Neuronal stem cell (in vitro differentiated cells): ENCODE results near the gene RALGAPA2.

Source experiments
- DNase-seq: peaks from one replicate; pipeline ENCODE4 v3.0.0-alpha.2; 2013; ENCODE audit warnings: low spot score
- H2AFZ ChIP-seq: one replicate; pipeline ENCODE4 v1.6.1; 2013; ENCODE audit warnings: mild to moderate bottlenecking, low read length, inconsistent platforms
- H2AK5ac ChIP-seq: 2 replicates; pipeline ENCODE4 v1.6.1; 2013; ENCODE audit warnings: low read depth, mild to moderate bottlenecking, inconsistent platforms, low read length, moderate library complexity, mixed read lengths
- H2BK120ac ChIP-seq: 2 replicates; pipeline ENCODE4 v1.6.1; 2013; ENCODE audit warnings: low read depth, mild to moderate bottlenecking, inconsistent platforms, low read length, moderate library complexity, mixed read lengths
- H2BK12ac ChIP-seq: one replicate; pipeline ENCODE4 v1.6.1; 2013; ENCODE audit warnings: low read length, inconsistent platforms
- H2BK15ac ChIP-seq: 2 replicates; pipeline ENCODE4 v1.6.1; 2013; ENCODE audit warnings: mild to moderate bottlenecking, low read length, inconsistent platforms, mixed read lengths
- H2BK5ac ChIP-seq: one replicate; pipeline ENCODE4 v1.6.1; 2013; ENCODE audit warnings: inconsistent platforms, mild to moderate bottlenecking, low read length, moderate library complexity
- H3K14ac ChIP-seq: one replicate; pipeline ENCODE4 v1.6.1; 2013; ENCODE audit warnings: low read length, inconsistent platforms
- H3K18ac ChIP-seq: 2 replicates; pipeline ENCODE4 v1.6.1; 2013; ENCODE audit warnings: low read length, inconsistent platforms
- H3K23ac ChIP-seq: 2 replicates; pipeline ENCODE4 v1.6.1; 2013; ENCODE audit warnings: low read depth, mild to moderate bottlenecking, mixed read lengths, low read length, inconsistent platforms; ENCODE audit not compliant: poor library complexity
- H3K27ac ChIP-seq: replicated peaks from 3 replicates; pipeline ENCODE4 v1.5.1; 2013; ENCODE audit warnings: low read length, inconsistent platforms
- H3K27me3 ChIP-seq, 3 experiments: 2 replicates each; pipeline ENCODE4 v1.6.1; 2013; ENCODE audit warnings: low read length in 3 of 3, mild to moderate bottlenecking in 2 of 3, inconsistent platforms in 1 of 3, low read depth in 1 of 3, mixed read lengths in 1 of 3, moderate library complexity in 1 of 3; ENCODE audit not compliant: control insufficient read depth in 3 of 3, insufficient read depth in 3 of 3
- H3K36me3 ChIP-seq, 2 donors: replicated peaks in 1 of 2; 2 replicates each; pipeline ENCODE4 v1.6.1; 2013; ENCODE audit warnings: low read length in 2 of 2; ENCODE audit not compliant: control insufficient read depth in 2 of 2, insufficient read depth in 2 of 2
- H3K4ac ChIP-seq: 2 replicates; pipeline ENCODE4 v1.6.1; 2013; ENCODE audit warnings: inconsistent platforms, mild to moderate bottlenecking, low read length, moderate library complexity
- H3K4me1 ChIP-seq, 2 donors: 1 replicate in 1 of 2; 2 replicates in 1 of 2; pipeline ENCODE4 v1.6.1; 2013; ENCODE audit warnings: low read length in 2 of 2, low read depth in 1 of 2; ENCODE audit not compliant: control insufficient read depth in 2 of 2, insufficient read depth in 1 of 2
- H3K4me2 ChIP-seq: one replicate; pipeline ENCODE4 v1.6.1; 2013; ENCODE audit warnings: mild to moderate bottlenecking, low read length, inconsistent platforms; ENCODE audit not compliant: insufficient read depth, poor library complexity, severe bottlenecking
- H3K4me3 ChIP-seq, 2 donors: 2 replicates each; pipeline ENCODE4 v1.5.1; 2013; ENCODE audit warnings: low read length in 2 of 2, mild to moderate bottlenecking in 2 of 2, inconsistent platforms in 1 of 2, moderate library complexity in 1 of 2
- H3K79me1 ChIP-seq: one replicate; pipeline ENCODE4 v1.6.1; 2013; ENCODE audit warnings: low read depth, mild to moderate bottlenecking, inconsistent platforms, low read length, moderate library complexity
- H3K9ac ChIP-seq: one replicate; pipeline ENCODE4 v1.6.1; 2013; ENCODE audit warnings: mild to moderate bottlenecking, low read depth, low read length, inconsistent platforms; ENCODE audit not compliant: poor library complexity
- H3K9me3 ChIP-seq, 2 donors: replicated peaks in 1 of 2; 2 replicates each; pipeline versions ENCODE3 to v1.6.1; 2013; ENCODE audit warnings: low read length in 2 of 2, mild to moderate bottlenecking in 2 of 2, inconsistent platforms in 1 of 2, low read depth in 1 of 2, mixed read lengths in 1 of 2, moderate library complexity in 1 of 2; ENCODE audit not compliant: control insufficient read depth in 2 of 2, insufficient read depth in 1 of 2
- H4K8ac ChIP-seq: one replicate; pipeline ENCODE4 v1.6.1; 2013; ENCODE audit warnings: low read depth, mild to moderate bottlenecking, inconsistent platforms, low read length, moderate library complexity
- H4K91ac ChIP-seq: one replicate; pipeline ENCODE4 v1.6.1; 2013; ENCODE audit warnings: low read length, low read depth, mild to moderate bottlenecking, inconsistent platforms; ENCODE audit not compliant: poor library complexity
- WGBS, 2 donors: extraction: QIAGEN DNeasy Blood & Tissue Kit; methylation state at CpG; one replicate each; pipeline ENCODE4 v1.1.7; 2013; ENCODE audit warnings: missing lambda C conversion rate in 2 of 2, mixed read lengths in 1 of 2; ENCODE audit not compliant: insufficient read length in 2 of 2, insufficient replicate concordance in 1 of 2; ENCODE audit errors: extremely low coverage in 2 of 2; 5-methylcytosine and 5-hydroxymethylcytosine counted together

The RALGAPA2 gene

GRCh38 chr20:20732641-20733040, 20.2 kb upstream of the RALGAPA2 start:
- H3K14ac ChIP-seq: no peak overlapping the region
- no peak overlapping the region for H2BK12ac ChIP-seq
- no peak for DNase-seq
- no peak overlapping the region for H2BK15ac ChIP-seq
- H3K4me3 ChIP-seq: no peak overlapping the region
- no peak overlapping the region for H4K8ac ChIP-seq
- H3K9ac ChIP-seq: no peak overlapping the region
- peaks cover 0 to 2% of the 10 kb centered on the region in 2 donors for H3K4me1 ChIP-seq
- no peaks in the 10 kb centered on the region for H3K27me3 ChIP-seq
- H2AK5ac ChIP-seq: no peak overlapping the region
- no peak overlapping the region for H4K91ac ChIP-seq
- H3K4me2 ChIP-seq: no peak overlapping the region
- H3K9me3 ChIP-seq: no peaks in the 10 kb centered on the region
- no peaks in the 10 kb centered on the region for H3K79me1 ChIP-seq
- H3K27ac ChIP-seq: no peak overlapping the region
- no peak overlapping the region for H2BK120ac ChIP-seq
- no peak overlapping the region for H2BK5ac ChIP-seq
- no CpG with 5 or more reads among the region's 4 CpGs for WGBS, 2 donors
- H3K36me3 ChIP-seq: no peaks in the 10 kb centered on the region
- no peak overlapping the region for H3K23ac ChIP-seq
- H3K18ac ChIP-seq: no peak overlapping the region
- no peak overlapping the region for H3K4ac ChIP-seq
- H2AFZ ChIP-seq: no peak overlapping the region

- H3K4me3 ChIP-seq: no peak overlapping the region
- no peak overlapping the region for H2BK5ac ChIP-seq
- no peak overlapping the region for H2AFZ ChIP-seq
- no peak overlapping the region for H2BK15ac ChIP-seq
- no CpG with 5 or more reads among the region's 2 CpGs for WGBS, 2 donors
- H4K8ac ChIP-seq: no peak overlapping the region
- no peaks in the 10 kb centered on the region for H3K79me1 ChIP-seq
- H3K4ac ChIP-seq: no peak overlapping the region
- no peak overlapping the region for H2BK12ac ChIP-seq
- no peaks in the 10 kb centered on the region for H3K36me3 ChIP-seq
- DNase-seq: no peak
- no peak overlapping the region for H3K27ac ChIP-seq
- peaks cover 0 to 2% of the 10 kb centered on the region in 2 donors for H3K4me1 ChIP-seq
- H3K9ac ChIP-seq: no peak overlapping the region
- H4K91ac ChIP-seq: no peak overlapping the region
- H3K27me3 ChIP-seq: peaks cover 0 to 5% (median 0%) of the 10 kb centered on the region in 3 experiments
- no peak overlapping the region for H2BK120ac ChIP-seq
- no peak overlapping the region for H3K14ac ChIP-seq
- no peaks in the 10 kb centered on the region for H3K9me3 ChIP-seq
- H3K18ac ChIP-seq: no peak overlapping the region
- H3K4me2 ChIP-seq: no peak overlapping the region
- H3K23ac ChIP-seq: no peak overlapping the region
- no peak overlapping the region for H2AK5ac ChIP-seq
These were observed 19.5 kb upstream of the RALGAPA2 start for GRCh38 chr20:20731945-20732296.

- peaks cover 0 to 2% of the 10 kb centered on the region in 2 donors for H3K4me1 ChIP-seq
- H3K27ac ChIP-seq: no peak overlapping the region
- no peak overlapping the region for H2BK120ac ChIP-seq
- H3K23ac ChIP-seq: no peak overlapping the region
- H2BK15ac ChIP-seq: no peak overlapping the region
- no peaks in the 10 kb centered on the region for H3K9me3 ChIP-seq
- no peak overlapping the region for H4K91ac ChIP-seq
- no peak overlapping the region for H3K14ac ChIP-seq
- H4K8ac ChIP-seq: no peak overlapping the region
- no peak overlapping the region for H3K9ac ChIP-seq
- H2AFZ ChIP-seq: no peak overlapping the region
- H3K4ac ChIP-seq: no peak overlapping the region
- no peak overlapping the region for H3K4me3 ChIP-seq
- no peak overlapping the region for H3K18ac ChIP-seq
- no CpG with 5 or more reads among the region's 11 CpGs for WGBS, 2 donors
- DNase-seq: no peak
- H2BK12ac ChIP-seq: no peak overlapping the region
- peaks cover 0 to 7% (median 0%) of the 10 kb centered on the region in 3 experiments for H3K27me3 ChIP-seq
- no peaks in the 10 kb centered on the region for H3K79me1 ChIP-seq
- H3K36me3 ChIP-seq: no peaks in the 10 kb centered on the region
- H2AK5ac ChIP-seq: no peak overlapping the region
- no peak overlapping the region for H3K4me2 ChIP-seq
- H2BK5ac ChIP-seq: no peak overlapping the region
These were observed 18.8 kb upstream of the RALGAPA2 start for GRCh38 chr20:20731000-20731944.

GRCh38 chr20:20729563-20729962, 17.1 kb upstream of the RALGAPA2 start:
- Histone ChIP-seq H3K36me3 (no peaks in the 10 kb centered on the region), H3K23ac (no peak overlapping the region), H3K18ac (no peak overlapping the region), H3K4ac (no peak overlapping the region), H2AFZ (no peak overlapping the region), H2BK12ac (no peak overlapping the region), H3K4me1 (peaks cover 0 to 2% of the 10 kb centered on the region in 2 donors), H2BK120ac (no peak overlapping the region), H3K79me1 (no peaks in the 10 kb centered on the region), H3K14ac (no peak overlapping the region), H2BK15ac (no peak overlapping the region), H4K91ac (no peak overlapping the region), H2BK5ac (no peak overlapping the region), H3K4me2 (no peak overlapping the region), H3K27me3 (peaks cover 0 to 7% (median 0%) of the 10 kb centered on the region in 3 experiments), H3K27ac (no peak overlapping the region), H4K8ac (no peak overlapping the region), H3K9me3 (no peaks in the 10 kb centered on the region), H3K4me3 (no peak overlapping the region), H2AK5ac (no peak overlapping the region), H3K9ac (no peak overlapping the region)
- DNase-seq: no peak
- WGBS, 2 donors: no CpG with 5 or more reads among the region's 3 CpGs
